SK-N-SH treated with all-trans-retinoic acid at 6 μM for 48 hours (cell line): ENCODE data around the gene EHD2.

Source experiments
- ATAC-seq: fragments of 200-7000 bp; cut with Tn5 transposase; 3 replicates; pipeline ENCODE4 v1.9.1; 2020; ENCODE audit warnings: mild to moderate bottlenecking, moderate library complexity
- ARNTL ChIP-seq: fragments of 450-650 bp; formaldehyde crosslinking; IDR thresholded peaks from 2 replicates; pipeline ENCODE4 v1.5.0; 2020; ENCODE audit warnings: low read depth, mild to moderate bottlenecking, moderate library complexity, borderline replicate concordance
- CSDC2 ChIP-seq: fragments of 250-450 bp; sonication (Bioruptor Pico); IDR thresholded peaks from 2 replicates; pipeline ENCODE4 v1.5.0; 2020; ENCODE audit warnings: mild to moderate bottlenecking, moderate library complexity
- ESRRG ChIP-seq: fragments of 250-450 bp; sonication (Bioruptor Pico); IDR thresholded peaks from 2 replicates; pipeline ENCODE4 v1.6.1; 2021; ENCODE audit warnings: mild to moderate bottlenecking
- GLIS3 ChIP-seq: fragments of 250-450 bp; sonication (Bioruptor Pico); IDR thresholded peaks from 2 replicates; pipeline ENCODE4 v1.5.0; 2020; ENCODE audit warnings: mild to moderate bottlenecking, moderate library complexity
- ISL1 ChIP-seq: fragments of 250-450 bp; sonication (Bioruptor Pico); IDR thresholded peaks from 2 replicates; pipeline ENCODE4 v2.1.2; 2022; ENCODE audit warnings: mild to moderate bottlenecking, moderate library complexity
- OSR1 ChIP-seq: fragments of 250-450 bp; sonication (Bioruptor Pico); IDR thresholded peaks from 2 replicates; pipeline ENCODE4 v1.8.0; 2022; ENCODE audit warnings: moderate library complexity, mild to moderate bottlenecking, inconsistent platforms
- PPARA ChIP-seq: fragments of 250-450 bp; sonication (Bioruptor Pico); IDR thresholded peaks from 2 replicates; pipeline ENCODE4 v1.5.0; 2020; ENCODE audit warnings: mild to moderate bottlenecking, borderline replicate concordance
- RARB ChIP-seq: fragments of 250-450 bp; sonication (Bioruptor Pico); IDR thresholded peaks from 2 replicates; pipeline ENCODE4 v1.8.0; 2021; ENCODE audit warnings: mild to moderate bottlenecking, moderate library complexity
- SNAI2 ChIP-seq: fragments of 250-450 bp; sonication (Bioruptor Pico); IDR thresholded peaks from 2 replicates; pipeline ENCODE4 v1.5.0; 2020; ENCODE audit warnings: mild to moderate bottlenecking, moderate library complexity
- TCF4 ChIP-seq: fragments of 250-450 bp; sonication (Bioruptor Pico); IDR thresholded peaks from 2 replicates; pipeline ENCODE4 v1.8.0; 2021; ENCODE audit warnings: mild to moderate bottlenecking, moderate library complexity, borderline replicate concordance
- TOX ChIP-seq: fragments of 250-450 bp; sonication (Bioruptor Pico); IDR thresholded peaks from 2 replicates; pipeline ENCODE4 v1.8.0; 2021; ENCODE audit warnings: mild to moderate bottlenecking, moderate library complexity, borderline replicate concordance
- ZC3H10 ChIP-seq: fragments of 250-450 bp; sonication (Bioruptor Pico); IDR thresholded peaks from 2 replicates; pipeline ENCODE4 v1.5.1; 2021; ENCODE audit warnings: mild to moderate bottlenecking, moderate library complexity
- ZFP3 ChIP-seq: fragments of 250-450 bp; sonication (Bioruptor Pico); IDR thresholded peaks from 2 replicates; pipeline ENCODE4 v1.5.0; 2020; ENCODE audit warnings: mild to moderate bottlenecking, moderate library complexity
- ZNF565 ChIP-seq: fragments of 450-650 bp; formaldehyde crosslinking; conservative IDR thresholded peaks from 2 replicates; pipeline ENCODE4 v1.5.0; 2020; ENCODE audit warnings: low read depth, mild to moderate bottlenecking, moderate library complexity
- ZNF8 ChIP-seq: fragments of 450-650 bp; formaldehyde crosslinking; IDR thresholded peaks from 2 replicates; pipeline ENCODE4 v1.5.0; 2020; ENCODE audit warnings: mild to moderate bottlenecking, moderate library complexity
- TF ChIP-seq, protein P1 (sequence below): fragments of 250-450 bp; sonication (Bioruptor Pico); IDR thresholded peaks from 2 replicates; pipeline ENCODE4 v1.5.1; 2021; ENCODE audit warnings: mild to moderate bottlenecking, moderate library complexity
- TF ChIP-seq, protein P2 (sequence below): fragments of 250-450 bp; sonication (Bioruptor Pico); IDR thresholded peaks from 2 replicates; pipeline ENCODE4 v1.5.1; 2020; ENCODE audit warnings: low read depth, mild to moderate bottlenecking, moderate library complexity
- TF ChIP-seq, protein P3 (sequence below): fragments of 250-450 bp; sonication (Bioruptor Pico); IDR thresholded peaks from 2 replicates; pipeline ENCODE4 v1.8.0; 2021; ENCODE audit warnings: low read depth, mild to moderate bottlenecking, moderate library complexity, borderline replicate concordance
- TF ChIP-seq, protein P4 (sequence below): fragments of 250-450 bp; sonication (Bioruptor Pico); IDR thresholded peaks from 2 replicates; pipeline ENCODE4 v1.8.0; 2020; ENCODE audit warnings: mild to moderate bottlenecking, moderate library complexity, borderline replicate concordance
- TF ChIP-seq, protein P5 (sequence below): fragments of 250-450 bp; sonication (Bioruptor Pico); IDR thresholded peaks from 2 replicates; pipeline ENCODE4 v1.5.0; 2020; ENCODE audit warnings: mild to moderate bottlenecking, moderate library complexity

EHD2 gene

DNA sequence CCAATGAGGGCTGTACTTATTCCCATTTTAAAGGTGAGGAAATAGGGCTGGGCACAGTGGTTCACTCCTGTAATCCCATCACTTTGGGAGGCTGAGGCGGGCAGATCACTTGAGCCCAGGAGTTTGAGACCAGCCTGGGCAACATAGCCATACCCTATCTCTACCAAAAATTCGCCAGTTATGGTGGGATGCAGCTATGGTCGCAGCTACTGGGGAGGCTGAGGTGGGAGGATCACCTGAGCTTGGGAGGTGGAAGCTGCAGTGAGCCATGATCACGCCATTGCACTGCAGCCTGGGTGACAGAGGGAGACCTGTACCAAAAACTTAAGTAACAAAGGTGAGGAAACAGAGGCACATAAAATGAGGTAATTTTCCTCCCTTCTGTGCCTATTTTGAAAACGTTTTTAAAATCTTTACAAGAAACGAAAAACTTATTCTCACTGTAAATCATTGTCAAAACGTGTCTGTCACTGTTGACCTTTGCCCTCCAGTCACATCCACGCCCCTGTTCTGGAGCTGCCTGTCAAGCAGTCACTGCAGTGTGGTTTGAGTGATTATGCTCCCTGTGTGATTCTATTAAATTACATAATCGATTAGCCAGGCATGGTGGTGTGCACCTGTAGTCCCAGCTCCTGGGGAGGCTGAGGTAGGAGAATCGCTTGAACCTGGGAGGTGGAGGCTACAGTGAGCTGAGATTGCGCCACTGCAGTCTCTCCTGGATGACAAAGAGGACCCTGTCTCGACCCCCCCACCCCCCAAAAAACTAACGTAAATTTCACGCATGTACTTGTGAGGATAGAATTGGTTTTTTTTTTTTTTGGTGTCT, 44.6 kb downstream of the EHD2 start (continued):
- TF ChIP-seq, protein P1, sequence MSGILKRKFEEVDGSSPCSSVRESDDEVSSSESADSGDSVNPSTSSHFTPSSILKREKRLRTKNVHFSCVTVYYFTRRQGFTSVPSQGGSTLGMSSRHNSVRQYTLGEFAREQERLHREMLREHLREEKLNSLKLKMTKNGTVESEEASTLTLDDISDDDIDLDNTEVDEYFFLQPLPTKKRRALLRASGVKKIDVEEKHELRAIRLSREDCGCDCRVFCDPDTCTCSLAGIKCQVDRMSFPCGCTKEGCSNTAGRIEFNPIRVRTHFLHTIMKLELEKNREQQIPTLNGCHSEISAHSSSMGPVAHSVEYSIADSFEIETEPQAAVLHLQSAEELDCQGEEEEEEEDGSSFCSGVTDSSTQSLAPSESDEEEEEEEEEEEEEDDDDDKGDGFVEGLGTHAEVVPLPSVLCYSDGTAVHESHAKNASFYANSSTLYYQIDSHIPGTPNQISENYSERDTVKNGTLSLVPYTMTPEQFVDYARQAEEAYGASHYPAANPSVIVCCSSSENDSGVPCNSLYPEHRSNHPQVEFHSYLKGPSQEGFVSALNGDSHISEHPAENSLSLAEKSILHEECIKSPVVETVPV (CRISPR knock-in tag): no peak
- TF ChIP-seq RARB (CRISPR knock-in tag): no peak
- TF ChIP-seq TOX (CRISPR knock-in tag): no peak
- no peak for TF ChIP-seq ESRRG (CRISPR knock-in tag)

DNA sequence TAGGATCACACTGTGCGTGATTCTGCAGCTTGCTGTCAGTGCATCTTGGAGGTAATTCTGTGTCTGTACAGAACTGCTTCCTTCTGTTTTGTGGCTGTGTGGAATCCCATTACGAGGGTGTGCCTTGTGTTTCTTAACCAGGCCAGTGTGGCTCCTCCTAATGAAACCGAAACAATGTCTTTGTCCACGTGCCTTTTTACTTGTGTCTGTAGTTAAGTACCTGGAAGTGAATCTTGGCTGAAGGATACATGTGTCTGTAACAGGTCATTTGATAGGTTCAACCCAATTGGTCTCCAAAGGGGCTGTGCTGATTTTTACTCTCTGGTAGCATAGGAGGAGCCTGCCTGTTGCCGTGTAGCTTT, 45.2 kb downstream of the EHD2 start:
- no peak for TF ChIP-seq ZFP3 (CRISPR knock-in tag)
- TF ChIP-seq RARB (CRISPR knock-in tag): no peak
- TF ChIP-seq ZNF8 (CRISPR knock-in tag): no peak
- no peak for TF ChIP-seq OSR1 (CRISPR knock-in tag)
- TF ChIP-seq, protein P2, sequence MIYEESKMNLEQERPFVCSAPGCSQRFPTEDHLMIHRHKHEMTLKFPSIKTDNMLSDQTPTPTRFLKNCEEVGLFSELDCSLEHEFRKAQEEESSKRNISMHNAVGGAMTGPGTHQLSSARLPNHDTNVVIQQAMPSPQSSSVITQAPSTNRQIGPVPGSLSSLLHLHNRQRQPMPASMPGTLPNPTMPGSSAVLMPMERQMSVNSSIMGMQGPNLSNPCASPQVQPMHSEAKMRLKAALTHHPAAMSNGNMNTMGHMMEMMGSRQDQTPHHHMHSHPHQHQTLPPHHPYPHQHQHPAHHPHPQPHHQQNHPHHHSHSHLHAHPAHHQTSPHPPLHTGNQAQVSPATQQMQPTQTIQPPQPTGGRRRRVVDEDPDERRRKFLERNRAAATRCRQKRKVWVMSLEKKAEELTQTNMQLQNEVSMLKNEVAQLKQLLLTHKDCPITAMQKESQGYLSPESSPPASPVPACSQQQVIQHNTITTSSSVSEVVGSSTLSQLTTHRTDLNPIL (CRISPR knock-in tag): no peak
- TF ChIP-seq ISL1 (CRISPR knock-in tag): no peak
- no peak for TF ChIP-seq TCF4
- no peak for TF ChIP-seq TOX (CRISPR knock-in tag)
- TF ChIP-seq, protein P3, sequence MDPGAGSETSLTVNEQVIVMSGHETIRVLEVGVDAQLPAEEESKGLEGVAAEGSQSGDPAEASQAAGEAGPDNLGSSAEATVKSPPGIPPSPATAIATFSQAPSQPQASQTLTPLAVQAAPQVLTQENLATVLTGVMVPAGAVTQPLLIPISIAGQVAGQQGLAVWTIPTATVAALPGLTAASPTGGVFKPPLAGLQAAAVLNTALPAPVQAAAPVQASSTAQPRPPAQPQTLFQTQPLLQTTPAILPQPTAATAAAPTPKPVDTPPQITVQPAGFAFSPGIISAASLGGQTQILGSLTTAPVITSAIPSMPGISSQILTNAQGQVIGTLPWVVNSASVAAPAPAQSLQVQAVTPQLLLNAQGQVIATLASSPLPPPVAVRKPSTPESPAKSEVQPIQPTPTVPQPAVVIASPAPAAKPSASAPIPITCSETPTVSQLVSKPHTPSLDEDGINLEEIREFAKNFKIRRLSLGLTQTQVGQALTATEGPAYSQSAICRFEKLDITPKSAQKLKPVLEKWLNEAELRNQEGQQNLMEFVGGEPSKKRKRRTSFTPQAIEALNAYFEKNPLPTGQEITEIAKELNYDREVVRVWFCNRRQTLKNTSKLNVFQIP (CRISPR knock-in tag): no peak
- TF ChIP-seq ESRRG (CRISPR knock-in tag): no peak
- no peak for TF ChIP-seq SNAI2 (CRISPR knock-in tag)
- no peak for TF ChIP-seq ARNTL
- TF ChIP-seq ZNF565 (CRISPR knock-in tag): no peak
- no peak for TF ChIP-seq GLIS3
- no peak for TF ChIP-seq PPARA (CRISPR knock-in tag)
- no peak for TF ChIP-seq ZC3H10 (CRISPR knock-in tag)
- TF ChIP-seq, protein P4, sequence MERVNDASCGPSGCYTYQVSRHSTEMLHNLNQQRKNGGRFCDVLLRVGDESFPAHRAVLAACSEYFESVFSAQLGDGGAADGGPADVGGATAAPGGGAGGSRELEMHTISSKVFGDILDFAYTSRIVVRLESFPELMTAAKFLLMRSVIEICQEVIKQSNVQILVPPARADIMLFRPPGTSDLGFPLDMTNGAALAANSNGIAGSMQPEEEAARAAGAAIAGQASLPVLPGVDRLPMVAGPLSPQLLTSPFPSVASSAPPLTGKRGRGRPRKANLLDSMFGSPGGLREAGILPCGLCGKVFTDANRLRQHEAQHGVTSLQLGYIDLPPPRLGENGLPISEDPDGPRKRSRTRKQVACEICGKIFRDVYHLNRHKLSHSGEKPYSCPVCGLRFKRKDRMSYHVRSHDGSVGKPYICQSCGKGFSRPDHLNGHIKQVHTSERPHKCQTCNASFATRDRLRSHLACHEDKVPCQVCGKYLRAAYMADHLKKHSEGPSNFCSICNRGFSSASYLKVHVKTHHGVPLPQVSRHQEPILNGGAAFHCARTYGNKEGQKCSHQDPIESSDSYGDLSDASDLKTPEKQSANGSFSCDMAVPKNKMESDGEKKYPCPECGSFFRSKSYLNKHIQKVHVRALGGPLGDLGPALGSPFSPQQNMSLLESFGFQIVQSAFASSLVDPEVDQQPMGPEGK (CRISPR knock-in tag): no peak
- no peak for TF ChIP-seq CSDC2 (CRISPR knock-in tag)
- TF ChIP-seq, protein P1 (CRISPR knock-in tag): no peak
- TF ChIP-seq, protein P5, sequence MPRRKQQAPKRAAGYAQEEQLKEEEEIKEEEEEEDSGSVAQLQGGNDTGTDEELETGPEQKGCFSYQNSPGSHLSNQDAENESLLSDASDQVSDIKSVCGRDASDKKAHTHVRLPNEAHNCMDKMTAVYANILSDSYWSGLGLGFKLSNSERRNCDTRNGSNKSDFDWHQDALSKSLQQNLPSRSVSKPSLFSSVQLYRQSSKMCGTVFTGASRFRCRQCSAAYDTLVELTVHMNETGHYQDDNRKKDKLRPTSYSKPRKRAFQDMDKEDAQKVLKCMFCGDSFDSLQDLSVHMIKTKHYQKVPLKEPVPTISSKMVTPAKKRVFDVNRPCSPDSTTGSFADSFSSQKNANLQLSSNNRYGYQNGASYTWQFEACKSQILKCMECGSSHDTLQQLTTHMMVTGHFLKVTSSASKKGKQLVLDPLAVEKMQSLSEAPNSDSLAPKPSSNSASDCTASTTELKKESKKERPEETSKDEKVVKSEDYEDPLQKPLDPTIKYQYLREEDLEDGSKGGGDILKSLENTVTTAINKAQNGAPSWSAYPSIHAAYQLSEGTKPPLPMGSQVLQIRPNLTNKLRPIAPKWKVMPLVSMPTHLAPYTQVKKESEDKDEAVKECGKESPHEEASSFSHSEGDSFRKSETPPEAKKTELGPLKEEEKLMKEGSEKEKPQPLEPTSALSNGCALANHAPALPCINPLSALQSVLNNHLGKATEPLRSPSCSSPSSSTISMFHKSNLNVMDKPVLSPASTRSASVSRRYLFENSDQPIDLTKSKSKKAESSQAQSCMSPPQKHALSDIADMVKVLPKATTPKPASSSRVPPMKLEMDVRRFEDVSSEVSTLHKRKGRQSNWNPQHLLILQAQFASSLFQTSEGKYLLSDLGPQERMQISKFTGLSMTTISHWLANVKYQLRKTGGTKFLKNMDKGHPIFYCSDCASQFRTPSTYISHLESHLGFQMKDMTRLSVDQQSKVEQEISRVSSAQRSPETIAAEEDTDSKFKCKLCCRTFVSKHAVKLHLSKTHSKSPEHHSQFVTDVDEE (CRISPR knock-in tag): no peak
- ATAC-seq: no peak
